ENCODE measurements around the gene HOXB5.

HOXB5 gene

DNA sequence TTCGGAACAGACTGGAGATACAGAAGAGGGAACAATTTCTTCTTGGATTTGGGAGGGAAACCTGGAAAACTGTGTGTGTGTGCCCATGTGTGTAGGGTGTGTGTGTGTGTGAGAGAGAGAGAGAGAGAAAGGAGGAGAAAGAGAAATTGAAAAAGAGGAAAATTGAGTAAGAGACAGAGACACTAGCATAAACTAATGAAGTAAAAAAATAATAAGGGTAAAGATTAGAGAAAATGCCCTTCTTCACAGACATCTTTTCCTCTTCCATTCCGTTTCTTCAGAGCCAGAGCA is 34.8 kb downstream of the HOXB5 start:
- DNase-seq = no peak
- Mint-ChIP-seq H3K27ac (peak overlapping the region; percentile 100), H3K27me3 (ENCODE audit: low read depth, poor library complexity) (peaks cover 4% of the 10 kb centered on the region), H3K4me1 (peaks cover 98% of the 10 kb centered on the region), H3K4me3 (peak overlapping the region; percentile 87), H3K9me3 (no peaks in the 10 kb centered on the region), H3K36me3 (ENCODE audit: low read depth) (peaks cover 57% of the 10 kb centered on the region)
- TF ChIP-seq, protein P1, sequence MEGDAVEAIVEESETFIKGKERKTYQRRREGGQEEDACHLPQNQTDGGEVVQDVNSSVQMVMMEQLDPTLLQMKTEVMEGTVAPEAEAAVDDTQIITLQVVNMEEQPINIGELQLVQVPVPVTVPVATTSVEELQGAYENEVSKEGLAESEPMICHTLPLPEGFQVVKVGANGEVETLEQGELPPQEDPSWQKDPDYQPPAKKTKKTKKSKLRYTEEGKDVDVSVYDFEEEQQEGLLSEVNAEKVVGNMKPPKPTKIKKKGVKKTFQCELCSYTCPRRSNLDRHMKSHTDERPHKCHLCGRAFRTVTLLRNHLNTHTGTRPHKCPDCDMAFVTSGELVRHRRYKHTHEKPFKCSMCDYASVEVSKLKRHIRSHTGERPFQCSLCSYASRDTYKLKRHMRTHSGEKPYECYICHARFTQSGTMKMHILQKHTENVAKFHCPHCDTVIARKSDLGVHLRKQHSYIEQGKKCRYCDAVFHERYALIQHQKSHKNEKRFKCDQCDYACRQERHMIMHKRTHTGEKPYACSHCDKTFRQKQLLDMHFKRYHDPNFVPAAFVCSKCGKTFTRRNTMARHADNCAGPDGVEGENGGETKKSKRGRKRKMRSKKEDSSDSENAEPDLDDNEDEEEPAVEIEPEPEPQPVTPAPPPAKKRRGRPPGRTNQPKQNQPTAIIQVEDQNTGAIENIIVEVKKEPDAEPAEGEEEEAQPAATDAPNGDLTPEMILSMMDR (IDR thresholded peaks at IDR 0.05) = no peak

DNA sequence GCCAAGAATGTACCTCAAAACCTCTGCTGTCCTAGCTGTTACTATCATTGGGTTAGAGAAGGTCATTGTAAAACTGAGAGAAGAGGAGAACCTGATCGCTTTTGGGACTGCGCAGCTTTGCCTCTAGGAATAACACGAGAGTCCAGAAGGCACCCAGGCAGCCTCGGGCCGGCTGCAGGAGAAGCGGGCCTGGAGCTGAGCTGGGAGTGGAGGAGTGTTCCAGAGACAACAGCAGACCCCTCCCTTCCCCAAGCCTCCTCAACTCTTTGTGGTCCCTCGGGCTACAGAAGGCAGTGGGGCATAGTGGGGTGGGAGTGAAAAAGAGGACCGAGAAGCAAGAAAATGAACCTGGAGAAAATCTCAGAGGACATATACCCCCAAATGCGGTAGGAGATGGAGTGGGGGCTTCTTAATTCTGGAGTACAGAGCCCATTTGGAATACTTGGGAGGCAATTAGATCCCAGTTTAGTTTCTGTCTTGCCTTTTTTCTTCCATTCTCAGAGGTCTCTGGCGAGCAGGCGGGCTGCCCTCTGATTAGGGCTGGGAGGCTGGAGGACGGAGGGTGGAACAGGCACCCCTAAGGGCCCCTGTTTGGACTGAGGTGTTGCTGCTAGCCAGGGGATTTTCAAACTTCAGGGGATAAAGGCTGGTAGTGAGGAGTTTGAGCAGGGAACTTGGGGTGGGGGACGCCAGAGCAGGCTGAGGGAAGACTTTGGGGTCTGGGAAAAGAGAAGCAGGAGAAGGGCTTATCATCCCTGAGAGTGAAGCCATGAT is 35.3 kb downstream of the HOXB5 start:
- DNase-seq = no peak
- Mint-ChIP-seq H3K4me3 (peak overlapping the region; percentile 87), H3K9me3 (no peaks in the 10 kb centered on the region), H3K36me3 (ENCODE audit: low read depth) (peaks cover 57% of the 10 kb centered on the region), H3K27ac (peak overlapping the region; percentile 100), H3K27me3 (ENCODE audit: low read depth, poor library complexity) (peaks cover 4% of the 10 kb centered on the region), H3K4me1 (peaks cover 98% of the 10 kb centered on the region)
- TF ChIP-seq, protein P1 (IDR thresholded peaks at IDR 0.05) = no peak

DNA sequence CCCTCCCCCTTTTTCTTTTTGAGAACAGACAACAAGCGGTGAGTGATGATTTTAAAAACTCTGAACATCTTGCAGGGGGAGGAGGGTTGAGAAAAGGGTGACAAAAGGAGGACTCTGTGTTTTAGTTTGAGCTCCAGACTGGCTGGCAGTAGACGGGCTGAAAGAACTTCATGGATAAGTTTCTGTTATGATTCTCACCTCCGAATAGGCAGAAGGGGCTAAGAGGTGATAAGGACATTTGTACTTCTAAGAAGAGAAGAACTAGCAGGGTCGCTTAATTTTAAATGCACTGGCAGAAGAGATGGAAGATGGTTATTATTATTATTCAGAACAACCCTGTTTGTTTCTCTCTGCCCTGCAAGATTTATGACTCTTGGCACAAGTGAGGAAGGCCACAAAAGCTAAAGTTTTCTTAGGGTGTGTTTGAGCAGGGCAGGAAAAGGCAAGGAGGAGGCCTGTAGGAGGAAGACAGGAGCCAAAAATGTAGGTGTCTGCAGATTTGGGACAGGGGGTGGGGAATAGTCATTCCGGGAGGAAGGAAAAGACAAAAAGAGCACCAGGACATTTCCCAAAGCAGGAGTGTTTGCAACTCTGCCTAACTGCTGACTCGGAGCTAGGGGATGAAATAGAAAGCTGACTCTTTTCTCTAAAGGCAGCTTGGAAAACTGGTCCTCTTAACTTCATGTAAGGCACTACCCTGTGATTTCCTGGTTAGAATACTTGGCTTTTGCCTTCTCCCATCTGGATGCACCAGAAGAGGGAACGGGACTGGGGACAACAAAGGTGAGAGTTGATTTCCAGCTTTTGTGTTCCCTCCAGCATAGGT is 36.8 kb downstream of the HOXB5 start:
- Mint-ChIP-seq H3K4me1 (peaks cover 97% of the 10 kb centered on the region), H3K36me3 (ENCODE audit: low read depth) (peaks cover 50% of the 10 kb centered on the region), H3K27ac (peak overlapping the region; percentile 100), H3K4me3 (peak overlapping the region; percentile 87), H3K27me3 (ENCODE audit: low read depth, poor library complexity) (no peaks in the 10 kb centered on the region), H3K9me3 (no peaks in the 10 kb centered on the region)
- DNase-seq = no peak
- TF ChIP-seq, protein P1 (IDR thresholded peaks at IDR 0.05) = no peak

DNA sequence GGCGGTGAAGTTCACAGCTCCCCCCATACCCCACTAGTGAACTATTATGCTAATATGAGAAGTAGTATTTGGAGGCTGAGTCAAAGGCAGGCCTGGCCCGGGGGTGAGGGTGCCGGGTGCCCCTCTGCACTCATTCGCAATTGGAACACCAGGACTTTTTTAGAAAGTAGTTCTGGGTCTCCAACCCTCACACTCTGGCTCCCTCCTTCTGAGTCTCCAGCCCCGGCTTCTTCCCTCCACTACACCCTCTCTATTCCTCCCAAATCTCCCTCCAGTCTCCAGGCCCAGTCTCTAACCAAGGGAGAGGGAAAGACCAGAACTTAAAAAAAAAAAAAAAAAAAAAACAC is 37.4 kb downstream of the HOXB5 start:
- peak overlapping the region; percentile 87 for H3K4me3 Mint-ChIP-seq

DNA sequence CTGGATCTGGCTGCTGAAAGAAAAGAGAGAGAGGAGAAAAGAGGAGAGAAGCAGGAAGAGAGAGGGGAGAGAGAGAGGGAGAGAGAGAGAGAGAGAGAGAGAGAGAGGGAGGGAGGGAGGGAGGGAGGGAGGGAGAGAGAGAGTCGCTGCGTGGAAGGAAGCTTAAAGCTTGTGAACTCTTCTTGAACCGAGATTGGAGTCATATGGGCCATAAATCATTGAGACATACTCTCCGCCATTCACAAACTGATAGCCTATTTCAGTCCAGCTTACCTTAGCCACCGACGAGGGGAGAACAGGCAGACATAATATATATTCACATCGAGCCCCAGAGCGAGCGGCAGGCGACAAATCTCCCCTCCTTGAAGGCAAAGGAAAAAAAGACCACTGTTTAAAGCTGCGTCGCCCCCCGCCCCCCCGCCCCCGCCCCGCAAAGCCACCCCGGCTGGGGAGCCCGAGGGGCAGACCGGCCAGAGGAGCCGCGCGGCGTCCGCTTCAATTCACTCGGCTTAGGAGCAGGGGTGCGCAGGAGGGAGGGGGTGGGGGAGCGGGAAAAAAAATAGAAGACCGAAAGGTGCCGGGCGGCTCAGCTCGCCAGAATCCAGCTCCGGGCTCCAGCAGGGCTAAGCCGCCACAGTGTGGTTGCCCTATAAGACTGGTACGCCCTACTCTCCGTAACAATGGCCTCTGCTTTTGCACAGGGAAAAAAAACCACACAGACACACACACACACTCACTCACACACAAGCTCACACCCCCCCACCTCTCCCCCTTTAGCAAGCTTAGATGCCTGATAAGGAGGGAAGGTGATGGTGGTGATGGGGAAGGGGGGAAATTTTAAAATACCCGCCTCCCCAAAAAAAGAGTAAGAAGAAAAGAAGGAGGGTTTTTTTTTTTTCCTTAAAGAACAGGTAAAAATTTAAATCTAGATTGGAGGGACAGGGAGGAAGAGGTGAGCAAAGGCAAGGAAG is 38.0 kb downstream of the HOXB5 start:
- Mint-ChIP-seq H3K27me3 (ENCODE audit: low read depth, poor library complexity) (no peaks in the 10 kb centered on the region), H3K27ac (peak overlapping the region; percentile 100), H3K36me3 (ENCODE audit: low read depth) (peaks cover 44% of the 10 kb centered on the region), H3K9me3 (no peaks in the 10 kb centered on the region), H3K4me1 (peaks cover 96% of the 10 kb centered on the region), H3K4me3 (peak overlapping the region; percentile 99)
- DNase-seq = peak; percentile 74
- TF ChIP-seq, protein P1 (IDR thresholded peaks at IDR 0.05) = no peak

More for the DNA sequence above, 37.4 kb downstream of the HOXB5 start:
- Mint-ChIP-seq H3K9me3 (no peaks in the 10 kb centered on the region), H3K4me1 (peaks cover 97% of the 10 kb centered on the region), H3K27me3 (ENCODE audit: low read depth, poor library complexity) (no peaks in the 10 kb centered on the region), H3K36me3 (ENCODE audit: low read depth) (peaks cover 46% of the 10 kb centered on the region), H3K27ac (peak overlapping the region; percentile 100)
- TF ChIP-seq, protein P1 (IDR thresholded peaks at IDR 0.05) = no peak
- DNase-seq = no peak
